ENCODE data around the gene PLD3.

Gene PLD3

DNA sequence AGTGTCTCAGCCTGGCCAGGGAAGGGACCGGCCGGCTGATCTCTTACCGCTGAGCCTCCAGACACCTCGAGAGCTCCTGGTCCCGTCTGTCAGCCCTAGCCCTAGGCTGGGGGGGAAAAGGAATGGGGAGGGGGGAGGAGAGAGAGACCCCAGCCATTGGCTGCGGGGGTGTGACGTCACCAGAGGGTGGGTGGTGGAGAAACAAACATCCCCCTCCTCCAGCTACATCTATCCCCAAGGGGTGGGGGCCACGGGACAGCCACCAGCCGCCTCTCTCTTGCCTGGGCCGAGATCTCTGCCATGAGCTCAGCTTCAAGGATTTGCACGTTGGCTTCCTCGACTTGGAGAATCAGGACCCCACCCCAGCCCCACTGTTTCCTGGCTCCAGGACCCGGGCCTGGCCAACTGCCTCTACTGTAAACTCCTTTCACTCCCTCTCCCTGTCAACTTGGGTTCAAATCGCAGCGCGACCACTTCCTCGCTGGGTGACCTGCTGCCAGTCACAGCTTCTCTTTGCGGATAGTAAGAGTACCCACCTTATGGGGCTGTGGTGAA lies 64.9 kb downstream of the PLD3 start, which contains the start of gene PRX:
Gene PRX, minus strand, starts transcription at position 88 of the 555 bp plus-strand sequence. CDS start 5,446 bp downstream, outside the sequence.
- no peak for DNase-seq (ENCODE audit: low read depth in 2 of 2)

GRCh38 chr19:40414542-40415535 lies 66.3 kb downstream of the PLD3 start:
- no peak for DNase-seq (ENCODE audit: low read depth in 2 of 2)

- no peak for DNase-seq (ENCODE audit: low read depth in 2 of 2)
These were observed 67.3 kb downstream of the PLD3 start for GRCh38 chr19:40415768-40416167.

DNA sequence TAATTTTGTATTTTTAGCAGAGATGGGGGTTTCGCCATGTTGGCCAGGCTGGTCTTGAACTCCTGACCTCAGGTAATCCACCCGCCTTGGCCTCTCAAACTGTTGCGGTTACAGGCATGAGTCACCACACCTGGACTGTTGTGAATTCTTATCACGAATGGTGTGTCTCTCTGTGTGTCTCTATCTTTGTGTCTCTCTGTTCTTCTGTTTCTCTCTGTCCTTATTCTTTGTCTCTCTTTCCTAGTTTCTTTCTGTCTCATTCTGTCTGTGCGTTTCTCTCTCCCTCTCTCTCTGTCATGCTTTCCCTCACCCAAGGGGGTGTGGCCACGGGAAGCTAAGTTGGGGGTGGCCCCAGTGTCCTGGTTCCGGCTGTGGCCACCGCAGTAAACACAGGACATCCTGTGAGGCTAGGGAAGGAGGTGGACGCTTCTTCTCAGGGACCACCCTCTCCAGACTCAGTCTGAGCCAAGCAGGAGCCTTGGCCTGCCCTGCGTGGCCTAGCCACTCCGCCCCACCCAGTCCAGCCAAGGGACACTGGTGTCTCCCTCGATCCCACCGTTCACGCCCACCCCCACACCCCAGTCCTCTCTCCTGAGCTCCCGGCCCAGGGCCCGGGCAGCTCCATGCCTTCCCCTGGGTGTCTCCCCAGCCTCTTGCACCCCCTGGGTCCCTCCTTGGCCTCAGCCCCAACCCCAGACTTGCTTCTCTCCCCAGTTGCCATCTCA lies 68.6 kb downstream of the PLD3 start:
- no peak for DNase-seq (ENCODE audit: low read depth in 2 of 2)

DNA sequence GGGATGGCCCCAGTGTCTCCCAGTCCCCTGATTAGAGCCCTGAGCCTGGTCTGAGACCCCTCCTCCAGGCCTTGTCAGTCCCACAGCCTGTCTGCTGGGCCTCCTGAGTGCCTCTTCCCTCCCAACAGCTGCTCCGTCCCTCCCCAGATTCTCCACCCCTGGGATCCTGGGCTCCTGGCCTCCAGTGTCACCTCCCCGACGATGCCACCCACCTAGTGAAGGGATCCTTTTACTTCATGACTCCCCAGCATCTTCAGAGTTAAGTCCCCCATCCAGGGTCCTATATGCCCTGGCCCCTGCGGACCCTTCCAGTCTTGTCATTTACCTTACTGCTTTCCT lies 69.1 kb downstream of the PLD3 start:
- no peak for DNase-seq (ENCODE audit: low read depth in 2 of 2)

GRCh38 chr19:40418040-40418439 lies 69.5 kb downstream of the PLD3 start:
- no peak for DNase-seq (ENCODE audit: low read depth in 2 of 2)

DNA sequence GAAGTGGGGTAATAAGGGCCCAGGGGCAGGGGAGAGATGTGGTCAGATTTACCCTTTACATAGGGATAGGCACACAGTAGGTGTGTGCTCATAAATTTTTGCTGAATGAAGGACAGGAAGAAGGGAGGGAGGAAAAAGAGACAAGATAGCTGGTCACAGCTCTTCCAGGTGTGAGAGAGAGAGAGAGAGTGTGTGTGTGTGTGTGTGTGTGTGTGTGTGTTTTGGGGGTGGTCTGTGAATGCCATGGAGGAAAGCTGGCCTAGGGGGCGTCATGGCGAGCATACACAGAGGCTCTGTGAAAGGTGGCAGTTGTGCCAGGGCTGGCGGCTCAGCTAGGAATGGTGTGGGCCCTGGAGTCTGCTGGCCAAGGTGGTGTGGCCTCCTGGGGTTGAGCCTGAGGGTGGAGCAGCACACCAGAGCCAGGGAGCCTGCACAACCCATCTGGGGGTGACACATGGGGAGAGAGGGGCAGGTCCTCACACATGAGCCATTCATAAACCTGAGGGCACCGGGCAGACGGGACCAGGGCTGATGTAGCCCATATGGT lies 70.6 kb downstream of the PLD3 start:
- DNase-seq (ENCODE audit: low read depth in 2 of 2): no peak

- DNase-seq (ENCODE audit: low read depth in 2 of 2): no peak
These were observed 71.3 kb downstream of the PLD3 start for GRCh38 chr19:40419780-40420179.

DNA sequence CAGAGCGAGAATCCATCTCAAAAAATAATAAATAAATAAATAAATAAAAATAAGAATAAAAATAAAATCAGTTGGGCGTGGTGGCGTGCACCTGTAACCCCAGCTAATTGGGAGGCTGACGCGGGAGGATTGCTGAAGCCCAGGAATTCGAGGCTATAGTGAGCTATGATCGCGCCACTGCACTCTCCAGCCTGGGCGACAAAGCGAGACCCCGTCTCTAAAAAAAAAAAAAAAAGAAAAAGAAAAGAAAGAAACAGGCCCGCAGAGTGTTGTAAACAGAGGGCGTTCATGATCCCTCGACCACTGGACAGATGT lies 71.9 kb downstream of the PLD3 start:
- DNase-seq (ENCODE audit: low read depth in 2 of 2): no peak

DNA sequence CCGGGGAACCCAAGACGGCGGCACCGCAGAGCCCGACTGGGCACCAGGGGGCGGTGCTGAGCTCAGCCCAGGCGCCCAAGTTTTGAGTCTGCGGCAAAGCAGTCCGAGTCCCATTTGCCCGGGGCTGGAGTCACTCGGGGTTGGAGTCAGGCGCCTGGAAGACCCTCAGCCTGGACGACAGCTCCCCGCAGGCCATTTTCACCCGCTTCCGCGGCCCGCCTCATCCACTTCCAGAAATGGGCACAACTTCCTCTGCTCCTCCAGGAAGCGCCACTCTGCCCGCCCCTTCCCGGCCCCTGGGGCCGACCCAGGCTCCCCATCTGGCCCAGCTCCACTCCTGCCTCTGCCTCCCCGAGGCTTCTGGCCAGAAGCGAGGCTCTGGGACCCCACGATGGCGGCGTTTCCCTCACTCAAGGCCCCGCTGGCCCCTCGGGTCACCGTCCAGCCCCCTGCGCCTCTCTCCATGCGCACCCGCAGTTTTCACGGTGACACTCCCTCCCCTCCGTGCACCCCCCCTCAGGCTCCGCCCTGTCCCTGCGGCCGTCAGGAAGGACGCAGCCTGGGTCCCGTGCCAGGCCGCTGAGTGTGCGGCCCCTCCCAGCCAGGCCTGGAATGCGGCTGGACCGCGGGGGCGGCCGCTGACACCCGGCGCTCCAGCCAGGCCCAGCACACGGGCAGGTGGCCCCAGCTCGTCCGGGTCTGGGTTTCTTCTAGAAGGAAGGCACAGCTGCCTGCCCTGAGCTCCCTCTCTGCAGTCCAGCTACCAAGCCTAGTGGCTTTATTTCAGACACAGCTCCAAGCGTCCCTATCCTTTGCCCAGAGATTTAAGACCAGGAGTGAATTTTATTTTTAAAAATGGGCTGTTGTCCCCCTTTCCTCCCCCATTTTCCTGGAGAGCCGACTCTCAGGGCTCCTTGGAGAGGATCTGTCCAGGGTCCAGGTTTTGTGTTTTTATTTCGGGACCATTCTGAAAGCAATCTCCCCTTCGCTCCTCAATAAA lies 72.6 kb downstream of the PLD3 start:
- DNase-seq (ENCODE audit: low read depth in 2 of 2): peak; percentile 58

GRCh38 chr19:40421993-40422747 lies 73.7 kb downstream of the PLD3 start:
- no peak for DNase-seq (ENCODE audit: low read depth in 2 of 2)

DNA sequence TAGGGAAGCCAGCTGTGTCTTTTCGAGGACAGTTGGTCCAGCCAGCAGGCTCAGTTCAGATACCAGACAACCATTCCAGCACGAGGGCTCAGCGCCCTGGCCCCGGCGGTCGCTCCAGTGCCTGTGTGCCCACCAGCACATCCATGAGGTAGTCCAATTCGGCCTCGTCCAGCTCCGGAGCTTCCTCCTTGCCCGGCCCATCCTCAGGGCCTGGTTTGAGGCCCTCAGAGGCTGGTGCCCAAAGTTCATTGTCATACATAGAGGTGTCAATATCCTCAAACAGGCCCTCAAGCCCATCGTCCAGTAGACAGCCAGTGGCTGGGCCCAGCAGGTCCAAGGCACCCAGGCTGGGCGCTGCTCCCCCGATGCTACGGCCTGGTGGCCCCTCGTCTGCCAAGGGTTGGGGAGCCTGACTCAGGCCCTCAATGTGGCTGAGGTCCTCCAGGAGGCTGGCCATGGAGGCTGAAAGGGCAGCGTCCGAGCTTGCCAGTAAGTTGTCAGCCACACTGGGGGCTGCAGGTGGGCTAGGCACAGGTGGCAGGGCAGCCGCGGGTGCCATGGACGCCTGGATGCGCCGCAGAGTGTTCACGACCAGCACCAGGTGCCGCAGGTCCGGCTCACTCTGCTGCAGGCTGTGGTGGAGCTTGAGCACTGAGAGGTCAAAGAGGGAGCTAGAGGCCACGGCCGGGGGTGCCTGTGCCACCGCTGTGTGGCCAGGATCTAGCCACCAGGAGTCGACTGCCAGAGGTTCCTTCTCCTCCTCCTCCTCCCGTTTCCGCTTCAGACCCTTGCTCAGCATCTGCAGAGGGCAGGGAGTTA lies 74.5 kb downstream of the PLD3 start:
- DNase-seq (ENCODE audit: low read depth in 2 of 2): no peak

DNA sequence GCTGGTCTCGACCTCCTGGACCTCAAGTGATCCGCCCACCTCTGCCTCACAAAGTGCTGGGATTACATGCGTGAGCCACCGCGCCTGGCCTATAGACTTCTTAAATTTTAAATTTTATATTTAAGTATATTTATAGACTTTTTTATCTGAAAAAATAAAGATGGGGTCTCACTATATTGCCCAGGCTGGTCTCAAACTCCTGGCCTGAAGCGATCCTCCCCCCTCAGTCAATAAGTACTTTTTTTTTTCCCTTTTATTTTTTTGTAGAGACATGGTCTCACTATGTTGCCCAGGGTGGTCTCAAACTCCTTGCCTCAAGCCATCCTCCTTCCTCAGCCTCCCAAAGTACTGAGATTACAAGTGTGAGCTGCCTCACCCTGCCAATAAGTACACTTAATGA lies 75.4 kb downstream of the PLD3 start:
- no peak for DNase-seq (ENCODE audit: low read depth in 2 of 2)

- DNase-seq (ENCODE audit: low read depth in 2 of 2): no peak
These were observed 76.3 kb downstream of the PLD3 start for GRCh38 chr19:40424637-40425449.

DNA sequence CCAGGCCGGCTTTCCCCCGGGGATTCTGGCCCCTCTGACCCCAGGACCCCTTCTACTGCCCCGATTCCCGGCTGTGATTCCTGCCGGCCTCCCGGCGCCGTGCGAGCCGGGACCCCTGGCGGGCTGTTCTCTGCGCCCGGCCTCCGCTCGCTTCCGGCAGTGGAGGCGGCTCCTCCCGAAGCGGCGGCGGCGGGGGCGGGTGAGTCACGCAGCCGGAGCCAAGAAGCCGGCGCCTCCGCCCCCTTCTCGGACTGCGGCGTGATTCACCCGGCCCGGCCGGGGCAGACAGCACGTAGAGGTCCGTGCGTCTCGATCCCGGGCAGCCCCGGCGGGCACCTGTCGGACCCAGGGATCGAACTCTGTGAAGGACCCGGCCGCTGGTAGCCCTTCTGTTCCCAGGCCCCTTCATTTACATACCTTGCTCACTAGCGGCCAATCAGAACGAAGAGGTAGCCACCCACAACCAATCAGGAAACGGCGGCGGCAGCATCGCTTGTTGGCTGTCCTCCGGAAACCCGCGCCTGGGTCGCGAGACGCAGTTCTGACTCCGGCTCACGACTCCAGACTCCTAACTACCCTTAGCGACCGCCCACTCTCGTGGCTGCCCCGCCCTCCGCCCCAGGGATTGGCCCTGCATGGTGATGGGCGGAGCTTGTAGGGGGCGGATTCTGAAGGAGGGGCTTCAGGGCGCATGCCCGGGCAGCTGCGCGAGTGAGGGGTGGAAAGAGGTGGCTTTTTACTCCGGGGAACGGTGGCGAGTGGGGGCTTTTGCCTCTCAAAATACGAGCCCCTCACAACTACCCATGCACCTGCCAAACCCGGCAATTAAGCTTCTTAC lies 77.2 kb downstream of the PLD3 start, which contains the start of gene SERTAD1:
Gene SERTAD1, minus strand, starts transcription at position 543 of the 838 bp plus-strand sequence. CDS start 2,446 bp downstream, outside the sequence.
- DNase-seq (ENCODE audit: low read depth in 2 of 2): peak; percentile 100

Data from stimulated activated CD8-positive, alpha-beta memory T cell treated with anti-CD3 and anti-CD28 coated beads, Interleukin-2, amount 100 ng/mL, for 1 hour (primary cell).